ENCODE data around the gene NABP1.

DNA sequence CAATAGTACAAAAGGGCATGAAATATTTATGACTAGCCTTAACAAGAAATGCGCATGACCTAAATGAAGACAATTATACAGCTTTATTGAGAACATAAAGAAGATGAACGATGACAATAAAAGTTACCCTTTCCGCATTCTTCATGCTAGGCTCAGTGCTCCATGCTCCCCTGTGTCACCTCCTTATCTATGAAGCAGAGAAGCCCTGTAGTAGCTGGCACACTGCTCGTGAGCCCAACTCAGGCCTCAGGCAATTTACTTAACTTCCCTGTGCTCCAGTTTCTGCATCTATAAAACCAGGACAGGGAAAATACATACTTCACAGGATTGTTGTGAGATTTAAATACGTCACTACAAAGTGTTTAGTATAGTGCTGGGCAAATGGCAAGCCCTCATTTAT, 34.5 kb upstream of the NABP1 start:
- TF ChIP-seq, protein P1, sequence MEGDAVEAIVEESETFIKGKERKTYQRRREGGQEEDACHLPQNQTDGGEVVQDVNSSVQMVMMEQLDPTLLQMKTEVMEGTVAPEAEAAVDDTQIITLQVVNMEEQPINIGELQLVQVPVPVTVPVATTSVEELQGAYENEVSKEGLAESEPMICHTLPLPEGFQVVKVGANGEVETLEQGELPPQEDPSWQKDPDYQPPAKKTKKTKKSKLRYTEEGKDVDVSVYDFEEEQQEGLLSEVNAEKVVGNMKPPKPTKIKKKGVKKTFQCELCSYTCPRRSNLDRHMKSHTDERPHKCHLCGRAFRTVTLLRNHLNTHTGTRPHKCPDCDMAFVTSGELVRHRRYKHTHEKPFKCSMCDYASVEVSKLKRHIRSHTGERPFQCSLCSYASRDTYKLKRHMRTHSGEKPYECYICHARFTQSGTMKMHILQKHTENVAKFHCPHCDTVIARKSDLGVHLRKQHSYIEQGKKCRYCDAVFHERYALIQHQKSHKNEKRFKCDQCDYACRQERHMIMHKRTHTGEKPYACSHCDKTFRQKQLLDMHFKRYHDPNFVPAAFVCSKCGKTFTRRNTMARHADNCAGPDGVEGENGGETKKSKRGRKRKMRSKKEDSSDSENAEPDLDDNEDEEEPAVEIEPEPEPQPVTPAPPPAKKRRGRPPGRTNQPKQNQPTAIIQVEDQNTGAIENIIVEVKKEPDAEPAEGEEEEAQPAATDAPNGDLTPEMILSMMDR (IDR thresholded peaks at IDR 0.05; ENCODE audit: low read depth, low read length, missing input control) = no peak
- TF ChIP-seq TAF1 (conservative IDR thresholded peaks at IDR 0.05) (no peak), RAD21 (IDR thresholded peaks at IDR 0.05) (no peak), SP1 (IDR thresholded peaks at IDR 0.05) (no peak), FOXA1 (IDR thresholded peaks at IDR 0.05) (no peak), JUND (IDR thresholded peaks at IDR 0.05) (no peak), GABPA (IDR thresholded peaks at IDR 0.05 in 1 of 2, conservative IDR thresholded peaks at IDR 0.05 in 1 of 2) (no peak)
- TF ChIP-seq, protein P2, sequence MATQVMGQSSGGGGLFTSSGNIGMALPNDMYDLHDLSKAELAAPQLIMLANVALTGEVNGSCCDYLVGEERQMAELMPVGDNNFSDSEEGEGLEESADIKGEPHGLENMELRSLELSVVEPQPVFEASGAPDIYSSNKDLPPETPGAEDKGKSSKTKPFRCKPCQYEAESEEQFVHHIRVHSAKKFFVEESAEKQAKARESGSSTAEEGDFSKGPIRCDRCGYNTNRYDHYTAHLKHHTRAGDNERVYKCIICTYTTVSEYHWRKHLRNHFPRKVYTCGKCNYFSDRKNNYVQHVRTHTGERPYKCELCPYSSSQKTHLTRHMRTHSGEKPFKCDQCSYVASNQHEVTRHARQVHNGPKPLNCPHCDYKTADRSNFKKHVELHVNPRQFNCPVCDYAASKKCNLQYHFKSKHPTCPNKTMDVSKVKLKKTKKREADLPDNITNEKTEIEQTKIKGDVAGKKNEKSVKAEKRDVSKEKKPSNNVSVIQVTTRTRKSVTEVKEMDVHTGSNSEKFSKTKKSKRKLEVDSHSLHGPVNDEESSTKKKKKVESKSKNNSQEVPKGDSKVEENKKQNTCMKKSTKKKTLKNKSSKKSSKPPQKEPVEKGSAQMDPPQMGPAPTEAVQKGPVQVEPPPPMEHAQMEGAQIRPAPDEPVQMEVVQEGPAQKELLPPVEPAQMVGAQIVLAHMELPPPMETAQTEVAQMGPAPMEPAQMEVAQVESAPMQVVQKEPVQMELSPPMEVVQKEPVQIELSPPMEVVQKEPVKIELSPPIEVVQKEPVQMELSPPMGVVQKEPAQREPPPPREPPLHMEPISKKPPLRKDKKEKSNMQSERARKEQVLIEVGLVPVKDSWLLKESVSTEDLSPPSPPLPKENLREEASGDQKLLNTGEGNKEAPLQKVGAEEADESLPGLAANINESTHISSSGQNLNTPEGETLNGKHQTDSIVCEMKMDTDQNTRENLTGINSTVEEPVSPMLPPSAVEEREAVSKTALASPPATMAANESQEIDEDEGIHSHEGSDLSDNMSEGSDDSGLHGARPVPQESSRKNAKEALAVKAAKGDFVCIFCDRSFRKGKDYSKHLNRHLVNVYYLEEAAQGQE (IDR thresholded peaks at IDR 0.05) = no peak
- TF ChIP-seq, protein P3, sequence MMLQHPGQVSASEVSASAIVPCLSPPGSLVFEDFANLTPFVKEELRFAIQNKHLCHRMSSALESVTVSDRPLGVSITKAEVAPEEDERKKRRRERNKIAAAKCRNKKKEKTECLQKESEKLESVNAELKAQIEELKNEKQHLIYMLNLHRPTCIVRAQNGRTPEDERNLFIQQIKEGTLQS (IDR thresholded peaks at IDR 0.05) = no peak
- TF ChIP-seq, protein P4, sequence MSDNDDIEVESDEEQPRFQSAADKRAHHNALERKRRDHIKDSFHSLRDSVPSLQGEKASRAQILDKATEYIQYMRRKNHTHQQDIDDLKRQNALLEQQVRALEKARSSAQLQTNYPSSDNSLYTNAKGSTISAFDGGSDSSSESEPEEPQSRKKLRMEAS (IDR thresholded peaks at IDR 0.05) = no peak
